Activated CD4-positive, alpha-beta T cell treated with anti-CD3 and anti-CD28 coated beads, Interleukin-2, amount 50 U/mL, for 16 hours (primary cell): Measurements from ENCODE around the gene CLEC2A.
"Not testable (repeated sequence)": the region's sequence is repeated elsewhere in the genome, so short reads cannot be mapped to it uniquely, and the experiment has no call there.

Source experiments
- DNase-seq: peaks from one replicate; pipeline ENCODE4 v3.0.0-alpha.2; 2020

Gene CLEC2A

DNA sequence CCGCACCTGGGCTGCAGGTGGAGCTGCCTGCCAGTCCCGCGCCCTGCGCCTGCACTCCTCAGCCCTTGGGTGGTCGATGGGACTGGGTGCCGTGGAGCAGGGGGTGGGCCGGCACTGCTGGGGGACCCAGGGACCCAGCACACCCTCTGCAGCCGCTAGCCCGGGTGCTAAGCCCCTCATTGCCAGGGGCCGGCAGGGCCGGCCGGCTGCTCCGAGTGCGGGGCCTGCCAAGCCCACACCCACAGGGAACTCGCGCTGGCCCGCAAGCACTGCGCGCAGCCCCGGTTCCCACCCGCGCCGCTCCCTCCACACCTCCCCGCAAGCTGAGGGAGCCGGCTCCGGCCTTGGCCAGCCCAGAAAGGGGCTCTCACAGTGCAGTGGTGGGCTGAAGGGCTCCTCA lies 56.0 kb downstream of the CLEC2A start:
- not testable (repeated sequence) for DNase-seq

GRCh38 chr12:9872742-9873141 lies 59.4 kb downstream of the CLEC2A start:
- no peak for DNase-seq

- DNase-seq, result no peak
These were observed 60.0 kb downstream of the CLEC2A start for GRCh38 chr12:9872162-9872561.

DNA sequence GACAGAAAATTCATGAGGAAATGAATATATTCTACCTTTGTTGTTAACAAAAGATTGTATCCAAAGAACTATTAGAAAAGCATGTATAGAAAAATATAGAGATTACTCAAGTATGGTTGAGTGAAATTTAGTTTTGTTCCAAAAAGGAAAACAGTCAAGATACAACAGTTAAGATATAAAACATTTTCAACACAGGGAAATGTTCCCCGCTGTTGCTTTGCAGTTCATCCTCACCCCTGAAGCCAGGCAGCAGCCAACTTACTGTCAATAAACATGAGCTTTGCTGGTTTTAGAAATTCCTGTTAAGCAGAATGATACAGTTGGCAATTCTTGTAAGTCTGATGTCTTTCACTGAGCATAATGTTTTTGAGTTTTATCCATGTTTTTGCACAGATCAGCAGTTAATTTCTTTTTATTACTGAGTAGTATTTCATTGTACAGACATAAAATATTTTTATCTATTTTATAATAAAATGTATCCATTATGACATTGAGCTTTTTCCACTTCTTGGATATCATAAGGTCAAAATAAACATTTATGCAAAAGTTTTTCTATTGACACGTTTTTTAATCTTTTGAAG lies 61.8 kb downstream of the CLEC2A start:
- DNase-seq, result no peak

GRCh38 chr12:9869307-9870161 lies 62.6 kb downstream of the CLEC2A start, which contains the start of gene CLEC2B:
Gene CLEC2B (minus strand): TSS chr12:9869354.
- peak; percentile 71 for DNase-seq

- DNase-seq, result no peak
These were observed 63.2 kb downstream of the CLEC2A start for GRCh38 chr12:9868951-9869306.

DNA sequence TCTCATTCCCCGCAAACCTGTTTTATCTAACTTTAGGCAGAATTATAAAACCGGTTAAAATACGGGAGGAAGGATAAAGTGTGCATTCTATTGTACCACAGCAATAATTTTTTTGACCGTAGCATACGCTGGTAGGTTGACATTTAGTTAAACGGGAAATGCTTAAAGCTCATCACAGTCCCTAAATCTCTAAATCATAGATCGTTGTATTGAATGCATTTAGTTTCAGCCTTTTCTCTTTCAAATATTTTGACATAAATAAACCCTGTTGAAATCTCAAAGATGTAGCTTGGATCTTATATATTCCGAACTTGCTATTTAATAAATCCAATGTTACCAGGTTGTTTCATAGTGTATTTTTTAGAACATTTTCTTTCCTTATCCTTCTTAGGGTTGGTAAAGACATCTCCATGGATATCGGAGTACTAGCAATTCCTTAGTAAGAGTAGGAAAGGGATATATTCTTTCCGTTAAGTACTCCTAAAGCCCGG lies 63.8 kb downstream of the CLEC2A start:
- DNase-seq, result no peak

DNA sequence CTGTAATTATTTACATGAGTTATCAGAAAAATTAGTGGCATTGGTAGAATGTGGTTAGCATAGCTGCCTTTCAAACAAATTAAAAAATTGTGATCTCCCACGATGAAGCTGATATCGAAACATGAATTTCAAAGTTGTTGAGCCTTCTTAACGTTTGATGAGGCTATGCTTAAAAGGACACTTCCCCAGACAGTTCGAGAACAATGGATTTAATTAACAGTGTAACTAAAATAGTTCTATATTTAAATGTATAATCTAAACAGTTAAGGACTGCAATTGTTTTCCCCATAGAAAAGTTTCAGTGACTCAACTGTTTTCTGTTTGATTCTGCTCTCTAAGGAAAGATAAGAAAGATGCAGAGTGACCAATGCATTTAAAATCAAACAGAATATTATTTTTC lies 64.6 kb downstream of the CLEC2A start:
- no peak for DNase-seq

DNA sequence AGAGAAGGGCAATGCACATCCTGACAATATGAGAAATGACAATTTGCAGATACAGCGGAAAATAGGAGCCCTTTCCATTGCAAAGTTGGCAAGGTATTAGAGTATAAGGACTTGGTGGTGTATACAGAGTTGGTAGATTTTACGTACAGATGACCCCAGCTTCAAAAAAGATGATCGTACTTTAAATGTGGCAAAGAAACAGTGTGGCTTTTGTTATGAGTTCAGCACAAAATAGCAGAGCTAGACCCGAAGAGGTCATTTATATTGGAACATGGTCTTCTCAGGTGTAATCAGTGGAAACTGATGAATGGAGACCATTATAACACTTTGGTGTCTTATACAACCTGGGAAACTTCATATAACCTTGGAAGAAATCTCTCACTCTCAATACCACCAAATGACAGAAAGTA lies 65.3 kb downstream of the CLEC2A start:
- peak; percentile 16 for DNase-seq

GRCh38 chr12:9864913-9865675 lies 67.1 kb downstream of the CLEC2A start:
- peak; percentile 28 for DNase-seq
